Omental fat pad (tissue), 4 donors: ENCODE data around the gene COL26A1. TPM values are rescaled to one million over a fixed set of nuclear protein-coding genes. Genes with fewer than 3 reads are reported as not detected.

Experiments used
- ATAC-seq: fragments of 150-250 bp; one replicate; pipeline ENCODE4 v1.9.1; 2016; ENCODE audit warnings: mild to moderate bottlenecking, moderate library complexity; ENCODE audit not compliant: low FRiP score
- DNase-seq: peaks from one replicate; pipeline ENCODE4 v3.0.0-alpha.2; 2019; ENCODE audit warnings: low spot score
- total RNA-seq, 4 donors: library from RNA; depleted of rRNA; stranded (reverse); fragments of >200 nt; gene quantifications; one replicate each; pipeline ENCODE4 v1.1.0, GENCODE V29; 2016
- TF ChIP-seq, protein P1 (sequence below), 3 donors: fragments of 450-650 bp; IDR thresholded peaks; one replicate each; pipeline ENCODE4 v1.5.1; 2016 to 2017; ENCODE audit warnings: antibody characterized with exemption in 3 of 3, mild to moderate bottlenecking in 3 of 3, moderate library complexity in 2 of 3

COL26A1 gene
- total RNA-seq, 4 donors from 2014 or later = 0.37 TPM; not detected in 3

DNA sequence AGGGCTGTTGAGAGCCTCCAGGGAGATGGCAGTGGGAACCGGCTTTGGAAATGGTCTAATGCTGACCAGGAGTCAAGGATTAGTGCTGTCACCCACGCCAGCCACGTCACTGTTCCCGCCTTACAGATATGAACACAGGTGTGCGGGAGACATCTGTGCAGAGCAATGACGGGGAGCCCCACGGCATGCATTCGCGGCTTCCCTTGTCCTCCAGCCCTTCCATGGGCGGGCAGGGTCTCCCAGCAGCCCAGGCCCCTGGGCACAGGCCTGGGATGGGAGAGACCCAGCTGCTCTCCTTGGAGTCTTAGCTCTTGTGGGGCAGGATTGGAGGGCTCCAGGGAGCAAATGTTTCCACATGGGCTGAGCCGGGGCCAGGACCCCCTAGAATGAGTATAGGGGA lies 172.2 kb downstream of the COL26A1 start:
- no peak for ATAC-seq
- DNase-seq = no peak
- TF ChIP-seq, protein P1, sequence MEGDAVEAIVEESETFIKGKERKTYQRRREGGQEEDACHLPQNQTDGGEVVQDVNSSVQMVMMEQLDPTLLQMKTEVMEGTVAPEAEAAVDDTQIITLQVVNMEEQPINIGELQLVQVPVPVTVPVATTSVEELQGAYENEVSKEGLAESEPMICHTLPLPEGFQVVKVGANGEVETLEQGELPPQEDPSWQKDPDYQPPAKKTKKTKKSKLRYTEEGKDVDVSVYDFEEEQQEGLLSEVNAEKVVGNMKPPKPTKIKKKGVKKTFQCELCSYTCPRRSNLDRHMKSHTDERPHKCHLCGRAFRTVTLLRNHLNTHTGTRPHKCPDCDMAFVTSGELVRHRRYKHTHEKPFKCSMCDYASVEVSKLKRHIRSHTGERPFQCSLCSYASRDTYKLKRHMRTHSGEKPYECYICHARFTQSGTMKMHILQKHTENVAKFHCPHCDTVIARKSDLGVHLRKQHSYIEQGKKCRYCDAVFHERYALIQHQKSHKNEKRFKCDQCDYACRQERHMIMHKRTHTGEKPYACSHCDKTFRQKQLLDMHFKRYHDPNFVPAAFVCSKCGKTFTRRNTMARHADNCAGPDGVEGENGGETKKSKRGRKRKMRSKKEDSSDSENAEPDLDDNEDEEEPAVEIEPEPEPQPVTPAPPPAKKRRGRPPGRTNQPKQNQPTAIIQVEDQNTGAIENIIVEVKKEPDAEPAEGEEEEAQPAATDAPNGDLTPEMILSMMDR (IDR thresholded peaks at IDR 0.05) = no peak

DNA sequence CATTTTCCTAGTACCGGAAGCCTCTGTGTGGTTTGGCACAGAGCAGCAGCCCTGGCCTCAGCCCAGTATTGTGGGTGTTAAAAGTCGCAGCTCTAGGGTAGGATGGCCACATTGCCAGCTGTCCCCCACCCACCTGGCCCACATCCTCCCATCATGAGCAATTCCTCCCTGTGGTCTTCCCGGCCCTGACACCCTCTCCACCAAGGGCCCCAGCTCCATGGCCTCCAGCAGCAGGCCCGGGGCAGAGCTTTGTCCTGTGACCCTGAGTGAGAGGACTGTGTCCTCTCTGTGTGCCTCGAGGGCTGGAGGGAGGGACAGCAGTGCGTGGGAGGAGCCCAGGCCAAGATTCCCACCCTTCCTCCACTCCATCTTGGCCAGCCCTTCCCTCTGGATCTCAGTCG lies 172.7 kb downstream of the COL26A1 start:
- ATAC-seq (no peak), DNase-seq (no peak)
- TF ChIP-seq, protein P1 (IDR thresholded peaks at IDR 0.05) = no peak

DNA sequence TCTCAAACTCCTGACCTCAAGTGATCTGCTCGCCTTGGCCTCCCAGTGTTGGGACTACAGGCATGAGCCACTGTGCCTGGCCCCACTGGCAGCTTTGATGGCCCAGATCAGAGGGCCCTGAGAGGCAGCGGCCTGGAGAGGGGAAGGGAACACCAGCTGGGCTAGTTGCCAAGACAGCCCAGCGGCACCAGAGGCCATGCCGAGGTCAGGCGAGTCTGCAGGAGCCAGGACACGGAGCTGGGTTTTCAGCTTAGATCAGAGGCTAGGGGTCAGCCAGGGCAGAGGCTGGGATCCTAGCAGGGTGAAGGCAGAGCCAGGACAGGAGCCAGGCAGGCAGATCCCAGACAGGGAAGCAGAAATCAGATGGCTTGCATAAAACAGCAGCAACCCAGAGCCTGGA lies 173.6 kb downstream of the COL26A1 start:
- no peak for ATAC-seq
- no peak for DNase-seq
- TF ChIP-seq, protein P1 (IDR thresholded peaks at IDR 0.05) = no peak

DNA sequence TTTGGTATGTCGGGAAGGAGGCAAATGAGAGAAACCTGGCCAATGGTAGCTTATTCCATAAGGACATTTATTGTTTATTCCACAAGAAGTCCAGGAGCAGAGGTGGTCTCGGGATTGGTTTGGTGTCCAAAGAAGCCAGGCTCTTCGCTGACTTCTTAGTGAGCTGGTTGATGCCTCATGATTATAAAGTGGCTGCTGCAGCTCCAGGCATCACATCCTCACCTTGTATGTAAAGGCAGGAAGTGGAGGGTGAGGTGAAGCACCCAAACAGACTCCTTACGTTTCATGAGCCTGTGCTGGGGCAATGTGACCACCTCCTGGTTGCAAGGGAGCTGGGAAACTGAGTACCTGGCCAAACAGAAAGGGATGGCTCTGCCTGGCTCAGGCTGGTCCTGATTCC lies 174.0 kb downstream of the COL26A1 start:
- TF ChIP-seq, protein P1 (IDR thresholded peaks at IDR 0.05) = no peak
- ATAC-seq = no peak
- no peak for DNase-seq

DNA sequence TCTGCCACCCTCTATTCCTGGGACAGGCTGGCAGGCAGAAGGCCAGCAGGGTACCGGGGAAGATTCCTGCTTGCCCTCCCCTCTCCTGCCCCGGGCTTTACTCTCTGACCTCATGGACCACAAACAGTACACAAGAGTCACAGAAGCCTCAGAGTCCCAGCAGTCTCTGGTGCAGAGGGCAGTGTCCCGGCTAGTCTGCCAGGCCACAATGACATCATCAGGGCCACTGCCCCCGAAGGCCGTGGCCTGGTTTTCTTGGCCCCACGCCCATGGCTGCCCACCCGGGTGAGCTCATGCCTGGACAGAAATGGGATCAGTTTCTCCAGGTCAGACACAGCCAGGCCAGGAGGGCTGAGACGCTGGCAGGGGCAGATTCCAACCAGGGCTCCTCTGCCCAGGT lies 174.5 kb downstream of the COL26A1 start:
- DNase-seq (no peak), ATAC-seq (no peak)
- TF ChIP-seq, protein P1 (IDR thresholded peaks at IDR 0.05) = no peak

DNA sequence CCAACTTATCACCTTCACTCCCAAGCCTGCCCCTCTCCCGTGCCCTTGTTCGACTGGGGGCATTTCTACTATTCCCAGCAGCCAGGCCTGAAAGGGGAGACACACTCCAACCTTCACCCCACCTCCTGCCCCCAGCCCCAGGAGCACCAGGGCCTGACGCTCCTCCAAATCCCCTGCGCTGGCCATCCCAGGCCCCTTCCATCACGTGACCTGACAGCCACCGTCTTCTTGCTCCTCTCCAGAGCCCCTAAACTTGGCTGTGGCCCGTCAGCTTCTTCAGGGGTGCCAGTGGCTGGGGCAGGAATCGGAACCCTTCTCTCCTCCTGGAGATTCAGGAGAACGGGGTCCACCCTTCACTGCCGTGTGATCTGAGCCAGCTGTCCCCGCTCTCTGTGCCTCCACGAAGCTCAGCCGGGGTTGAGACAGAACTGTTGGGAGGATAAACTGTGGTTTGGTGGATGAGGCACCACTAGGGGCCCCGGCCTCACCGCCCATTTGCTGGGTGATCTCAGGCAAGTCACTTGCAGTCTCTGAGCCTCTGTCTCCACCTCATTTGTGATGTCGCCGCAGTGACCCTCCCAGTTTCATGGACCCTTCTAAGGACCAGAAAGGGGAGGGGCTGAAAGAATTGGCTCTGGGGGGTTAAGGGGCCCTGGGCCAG lies 175.4 kb downstream of the COL26A1 start:
- TF ChIP-seq, protein P1 (IDR thresholded peaks at IDR 0.05) = no peak
- DNase-seq = no peak
- no peak for ATAC-seq
